ENCODE measurements around the gene EIF2S2. TPM values are rescaled to one million over a fixed set of nuclear protein-coding genes. Genes with fewer than 3 reads are reported as not detected.
A peak's percentile ranks its signal among the peaks of the same experiment; 100 is the strongest.

Gene EIF2S2
- total RNA-seq, 1 experiment from 2014 or later: 130 TPM

GRCh38 chr20:34061695-34062094, 50.3 kb downstream of the EIF2S2 start:
- TF ChIP-seq EZH2 (IDR thresholded peaks at IDR 0.05; ENCODE audit: borderline replicate concordance, low read depth, low read length, poor library complexity, severe bottlenecking): no peak
- TF ChIP-seq, protein P1, sequence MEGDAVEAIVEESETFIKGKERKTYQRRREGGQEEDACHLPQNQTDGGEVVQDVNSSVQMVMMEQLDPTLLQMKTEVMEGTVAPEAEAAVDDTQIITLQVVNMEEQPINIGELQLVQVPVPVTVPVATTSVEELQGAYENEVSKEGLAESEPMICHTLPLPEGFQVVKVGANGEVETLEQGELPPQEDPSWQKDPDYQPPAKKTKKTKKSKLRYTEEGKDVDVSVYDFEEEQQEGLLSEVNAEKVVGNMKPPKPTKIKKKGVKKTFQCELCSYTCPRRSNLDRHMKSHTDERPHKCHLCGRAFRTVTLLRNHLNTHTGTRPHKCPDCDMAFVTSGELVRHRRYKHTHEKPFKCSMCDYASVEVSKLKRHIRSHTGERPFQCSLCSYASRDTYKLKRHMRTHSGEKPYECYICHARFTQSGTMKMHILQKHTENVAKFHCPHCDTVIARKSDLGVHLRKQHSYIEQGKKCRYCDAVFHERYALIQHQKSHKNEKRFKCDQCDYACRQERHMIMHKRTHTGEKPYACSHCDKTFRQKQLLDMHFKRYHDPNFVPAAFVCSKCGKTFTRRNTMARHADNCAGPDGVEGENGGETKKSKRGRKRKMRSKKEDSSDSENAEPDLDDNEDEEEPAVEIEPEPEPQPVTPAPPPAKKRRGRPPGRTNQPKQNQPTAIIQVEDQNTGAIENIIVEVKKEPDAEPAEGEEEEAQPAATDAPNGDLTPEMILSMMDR (conservative IDR thresholded peaks at IDR 0.05; ENCODE audit: low read depth, low read length): no peak
- CTCF ChIA-PET: no interaction called here
- no peaks in the 10 kb centered on the region for H3K36me3 ChIP-seq (ENCODE audit: insufficient read depth, low read length, poor library complexity, severe bottlenecking)
- POLR2A ChIA-PET (ENCODE audit: low non-redundant PET): no interaction called here
- H3K9me3 ChIP-seq (ENCODE audit: low read depth, low read length, poor library complexity, severe bottlenecking): no peaks in the 10 kb centered on the region
- peaks cover 16% of the 10 kb centered on the region for H3K4me1 ChIP-seq (ENCODE audit: insufficient read depth, low read length, poor library complexity, severe bottlenecking)
- no peak overlapping the region for H3K4me3 ChIP-seq (ENCODE audit: low read depth, low read length, poor library complexity, severe bottlenecking)
- no TSS peak for BruUV-seq (replicated peaks)
- no peak for DNase-seq (ENCODE audit: low spot score)
- intact Hi-C loops (cut with micrococcal nuclease; ENCODE audit: unreplicated experiment): no loop called here
- no peaks in the 10 kb centered on the region for H3K27me3 ChIP-seq (replicated peaks; ENCODE audit: insufficient read depth, low read depth, low read length, poor library complexity)
- no peak overlapping the region for H3K27ac ChIP-seq (ENCODE audit: low read depth, low read length, poor library complexity, severe bottlenecking)

GRCh38 chr20:34060970-34061369, 51.1 kb downstream of the EIF2S2 start:
- Histone ChIP-seq H3K4me1 (ENCODE audit: insufficient read depth, low read length, poor library complexity, severe bottlenecking) (peaks cover 8% of the 10 kb centered on the region), H3K9me3 (ENCODE audit: low read depth, low read length, poor library complexity, severe bottlenecking) (no peaks in the 10 kb centered on the region), H3K36me3 (ENCODE audit: insufficient read depth, low read length, poor library complexity, severe bottlenecking) (no peaks in the 10 kb centered on the region), H3K27me3 (replicated peaks; ENCODE audit: insufficient read depth, low read depth, low read length, poor library complexity) (no peaks in the 10 kb centered on the region), H3K27ac (ENCODE audit: low read depth, low read length, poor library complexity, severe bottlenecking) (no peak overlapping the region), H3K4me3 (ENCODE audit: low read depth, low read length, poor library complexity, severe bottlenecking) (no peak overlapping the region)
- BruUV-seq (replicated peaks): no TSS peak
- intact Hi-C loops (cut with micrococcal nuclease; ENCODE audit: unreplicated experiment): no loop called here
- ChIA-PET CTCF (no interaction called here), POLR2A (ENCODE audit: low non-redundant PET) (no interaction called here)
- TF ChIP-seq, protein P1 (conservative IDR thresholded peaks at IDR 0.05; ENCODE audit: low read depth, low read length): no peak
- no peak for TF ChIP-seq EZH2 (IDR thresholded peaks at IDR 0.05; ENCODE audit: borderline replicate concordance, low read depth, low read length, poor library complexity, severe bottlenecking)
- no peak for DNase-seq (ENCODE audit: low spot score)

GRCh38 chr20:34058831-34059230, 53.2 kb downstream of the EIF2S2 start:
- no peaks in the 10 kb centered on the region for H3K9me3 ChIP-seq (ENCODE audit: low read depth, low read length, poor library complexity, severe bottlenecking)
- H3K36me3 ChIP-seq (ENCODE audit: insufficient read depth, low read length, poor library complexity, severe bottlenecking): no peaks in the 10 kb centered on the region
- CTCF ChIA-PET: no interaction called here
- POLR2A ChIA-PET (ENCODE audit: low non-redundant PET): no interaction called here
- TF ChIP-seq, protein P1 (conservative IDR thresholded peaks at IDR 0.05; ENCODE audit: low read depth, low read length): no peak
- TF ChIP-seq EZH2 (IDR thresholded peaks at IDR 0.05; ENCODE audit: borderline replicate concordance, low read depth, low read length, poor library complexity, severe bottlenecking): no peak
- H3K27ac ChIP-seq (ENCODE audit: low read depth, low read length, poor library complexity, severe bottlenecking): no peak overlapping the region
- H3K4me3 ChIP-seq (ENCODE audit: low read depth, low read length, poor library complexity, severe bottlenecking): no peak overlapping the region
- DNase-seq (ENCODE audit: low spot score): peak; percentile 39
- H3K4me1 ChIP-seq (ENCODE audit: insufficient read depth, low read length, poor library complexity, severe bottlenecking): peaks cover 3% of the 10 kb centered on the region
- BruUV-seq (replicated peaks): no TSS peak
- intact Hi-C loops (cut with micrococcal nuclease; ENCODE audit: unreplicated experiment): no loop called here
- H3K27me3 ChIP-seq (replicated peaks; ENCODE audit: insufficient read depth, low read depth, low read length, poor library complexity): no peaks in the 10 kb centered on the region
